RWPE2 (cell line): ENCODE data around the gene CROT.

Source experiments
- ATAC-seq: fragments of 200-7000 bp; cut with Tn5 transposase; 3 replicates; pipeline ENCODE4 v1.9.1; 2021; ENCODE audit warnings: low read depth
- DNase-seq: peaks from one replicate; pipeline ENCODE4 v3.0.0-alpha.2; 2020; ENCODE audit warnings: low spot score
- H3K27ac ChIP-seq: fragments of 450-650 bp; 2 replicates; pipeline ENCODE4 v1.5.1; 2017; ENCODE audit warnings: mild to moderate bottlenecking; ENCODE audit not compliant: poor library complexity, severe bottlenecking
- H3K27me3 ChIP-seq: fragments of 250-450 bp; sonication (Bioruptor Pico); 2 replicates; pipeline ENCODE4 v1.5.1; 2021; ENCODE audit warnings: mild to moderate bottlenecking, moderate library complexity; ENCODE audit not compliant: insufficient read depth, poor library complexity, severe bottlenecking
- H3K36me3 ChIP-seq: fragments of 250-450 bp; sonication (Bioruptor Pico); 2 replicates; pipeline ENCODE4 v1.5.1; 2020; ENCODE audit warnings: low read depth, mild to moderate bottlenecking, moderate library complexity
- H3K4me1 ChIP-seq: fragments of 250-450 bp; sonication (Bioruptor Pico); 2 replicates; pipeline ENCODE4 v1.5.1; 2021; ENCODE audit warnings: mild to moderate bottlenecking, moderate library complexity; ENCODE audit not compliant: insufficient read depth, poor library complexity, severe bottlenecking
- H3K4me3 ChIP-seq: fragments of 250-450 bp; sonication (Bioruptor Pico); 2 replicates; pipeline ENCODE4 v1.5.1; 2021; ENCODE audit warnings: mild to moderate bottlenecking, moderate library complexity; ENCODE audit not compliant: severe bottlenecking
- H3K9me3 ChIP-seq: fragments of 250-450 bp; sonication (Bioruptor Pico); 2 replicates; pipeline ENCODE4 v1.5.1; 2021; ENCODE audit warnings: mild to moderate bottlenecking, moderate library complexity; ENCODE audit not compliant: severe bottlenecking
- TF ChIP-seq, protein P1 (sequence below): fragments of 450-650 bp; IDR thresholded peaks from one replicate; pipeline ENCODE4 v1.5.1; 2017; ENCODE audit warnings: mild to moderate bottlenecking, moderate library complexity; ENCODE audit not compliant: poor library complexity, severe bottlenecking

The CROT gene

DNA sequence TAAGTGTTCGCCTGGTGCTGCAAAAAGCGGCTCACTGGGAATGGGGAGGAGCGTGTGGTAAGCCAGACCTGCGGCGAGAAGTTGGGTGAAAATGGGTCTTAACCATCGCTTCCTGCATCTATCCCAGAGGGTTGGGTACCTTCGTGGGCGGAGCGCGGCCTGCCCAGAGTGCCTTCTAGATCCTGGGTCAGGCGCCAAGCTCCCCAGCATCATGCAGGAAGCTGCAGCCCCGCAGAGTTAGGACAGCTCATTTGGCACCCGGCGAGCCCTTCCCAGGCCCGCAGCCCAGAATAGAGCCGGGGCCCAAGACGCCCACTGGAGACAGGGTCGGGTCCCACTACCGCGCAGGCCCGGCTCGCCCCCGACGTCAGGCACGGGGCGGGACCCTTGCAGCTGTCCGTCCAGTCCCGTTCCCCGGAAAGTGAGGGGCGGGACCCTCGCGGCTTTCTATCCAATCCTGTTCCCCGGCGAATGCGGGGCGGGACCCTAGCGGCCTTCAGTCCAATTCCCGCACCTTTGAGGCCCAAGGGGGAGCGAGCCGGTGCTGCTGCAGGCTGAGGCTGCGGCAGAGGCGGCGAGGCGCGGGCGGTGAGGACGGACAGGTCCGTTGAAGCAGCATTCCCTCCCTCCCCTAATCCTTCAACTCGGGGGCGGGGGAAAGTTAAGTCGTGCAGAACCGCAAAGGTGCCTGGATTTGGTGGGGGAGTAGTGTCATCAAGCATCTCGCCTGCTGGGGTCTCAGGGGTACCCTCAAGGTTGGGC, at the start of gene CROT:
Gene CROT, plus strand, starts transcription at position 499 of the 762 bp plus-strand sequence. CDS start 3,405 bp downstream, outside the sequence.
- Histone ChIP-seq H3K36me3 (peaks cover 21% of the 10 kb centered on the region), H3K27ac (peak within 1 kb of the TSS; percentile 77)

GRCh38 chr7:87300756-87301155, 44.7 kb upstream of the CROT start:
- Histone ChIP-seq H3K36me3 (no peaks in the 10 kb centered on the region), H3K4me3 (no peak overlapping the region), H3K27ac (no peak overlapping the region), H3K27me3 (no peaks in the 10 kb centered on the region), H3K9me3 (no peaks in the 10 kb centered on the region), H3K4me1 (no peaks in the 10 kb centered on the region)
- ATAC-seq, result no peak
- TF ChIP-seq, protein P1, sequence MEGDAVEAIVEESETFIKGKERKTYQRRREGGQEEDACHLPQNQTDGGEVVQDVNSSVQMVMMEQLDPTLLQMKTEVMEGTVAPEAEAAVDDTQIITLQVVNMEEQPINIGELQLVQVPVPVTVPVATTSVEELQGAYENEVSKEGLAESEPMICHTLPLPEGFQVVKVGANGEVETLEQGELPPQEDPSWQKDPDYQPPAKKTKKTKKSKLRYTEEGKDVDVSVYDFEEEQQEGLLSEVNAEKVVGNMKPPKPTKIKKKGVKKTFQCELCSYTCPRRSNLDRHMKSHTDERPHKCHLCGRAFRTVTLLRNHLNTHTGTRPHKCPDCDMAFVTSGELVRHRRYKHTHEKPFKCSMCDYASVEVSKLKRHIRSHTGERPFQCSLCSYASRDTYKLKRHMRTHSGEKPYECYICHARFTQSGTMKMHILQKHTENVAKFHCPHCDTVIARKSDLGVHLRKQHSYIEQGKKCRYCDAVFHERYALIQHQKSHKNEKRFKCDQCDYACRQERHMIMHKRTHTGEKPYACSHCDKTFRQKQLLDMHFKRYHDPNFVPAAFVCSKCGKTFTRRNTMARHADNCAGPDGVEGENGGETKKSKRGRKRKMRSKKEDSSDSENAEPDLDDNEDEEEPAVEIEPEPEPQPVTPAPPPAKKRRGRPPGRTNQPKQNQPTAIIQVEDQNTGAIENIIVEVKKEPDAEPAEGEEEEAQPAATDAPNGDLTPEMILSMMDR, result no peak
- DNase-seq, result no peak

More for the DNA sequence above, at the start of gene CROT:
- TF ChIP-seq, protein P1, result no peak
- ATAC-seq (peak; percentile 97), DNase-seq (peak; percentile 96)
- Histone ChIP-seq H3K4me3 (peak within 1 kb of the TSS; percentile 67), H3K9me3 (no peaks in the 10 kb centered on the region), H3K4me1 (peaks cover 19% of the 10 kb centered on the region), H3K27me3 (no peaks in the 10 kb centered on the region)

DNA sequence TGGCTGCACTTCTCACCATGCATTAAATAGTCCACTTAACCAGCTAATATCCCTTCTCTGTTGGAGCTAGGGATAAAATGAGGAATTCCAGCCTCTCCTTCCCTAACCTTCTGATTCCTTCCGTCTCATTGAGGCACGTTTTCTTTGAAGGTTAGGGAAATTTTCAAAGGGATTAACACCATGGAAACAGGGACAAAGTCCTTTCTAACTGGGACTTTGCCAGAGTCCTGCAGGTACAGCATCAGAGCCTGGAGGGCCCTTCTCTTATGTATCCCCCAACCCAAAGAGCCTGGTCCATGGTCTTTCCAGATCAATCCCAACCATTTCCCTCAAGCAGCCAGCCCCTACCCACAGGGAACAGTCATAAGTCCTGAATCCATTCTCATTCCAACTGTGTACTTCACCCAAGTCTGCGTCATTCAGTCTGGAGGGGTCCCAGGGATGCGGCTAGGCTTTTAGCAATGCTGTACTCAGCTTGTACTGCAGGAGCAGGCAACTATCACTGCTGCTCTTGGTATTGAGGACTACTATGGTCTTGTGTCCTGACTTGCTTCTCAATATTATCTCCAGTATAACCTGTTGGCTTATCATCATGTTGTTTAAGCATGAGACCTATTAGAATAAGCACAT, 34.6 kb upstream of the CROT start:
- Histone ChIP-seq H3K4me3 (no peak overlapping the region), H3K27me3 (no peaks in the 10 kb centered on the region), H3K9me3 (no peaks in the 10 kb centered on the region), H3K4me1 (no peaks in the 10 kb centered on the region), H3K27ac (no peak overlapping the region), H3K36me3 (no peaks in the 10 kb centered on the region)
- no peak for DNase-seq
- ATAC-seq, result no peak
- TF ChIP-seq, protein P1, result no peak

DNA sequence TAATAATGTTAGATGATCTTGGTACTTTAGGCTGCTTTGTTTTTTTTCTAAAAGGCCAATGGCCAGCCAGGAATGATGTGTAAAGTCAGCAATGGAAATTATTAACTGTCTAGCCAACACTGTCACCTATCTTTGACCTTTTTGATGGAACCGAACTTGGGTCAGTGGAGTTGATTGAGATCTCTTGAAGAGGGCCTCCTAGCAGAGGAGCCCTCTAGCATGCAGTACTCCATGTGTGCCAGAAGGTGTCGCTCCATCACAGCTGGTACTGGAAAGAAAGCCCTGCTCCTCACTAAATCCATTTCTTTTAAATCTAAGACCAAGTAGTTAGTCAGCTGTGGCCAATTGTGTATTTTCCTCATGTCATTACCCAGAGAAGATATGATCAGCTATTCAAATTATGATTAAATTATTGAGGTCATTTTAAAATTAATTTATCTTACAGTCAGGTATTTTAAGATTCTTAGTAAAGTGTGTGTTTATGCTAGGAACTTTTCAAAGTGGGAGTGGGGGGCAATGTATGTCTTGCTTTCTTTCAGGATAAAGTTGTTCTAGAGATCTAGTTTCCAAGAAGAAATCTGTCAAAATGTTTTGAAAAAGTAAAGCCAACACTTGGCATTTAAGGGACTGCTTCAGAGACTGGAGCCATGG, 33.1 kb upstream of the CROT start:
- no peak overlapping the region for H3K27ac ChIP-seq
- no peak for DNase-seq
- peak; percentile 56 for ATAC-seq
- no peaks in the 10 kb centered on the region for H3K27me3 ChIP-seq
- no peaks in the 10 kb centered on the region for H3K36me3 ChIP-seq
- H3K9me3 ChIP-seq, result no peaks in the 10 kb centered on the region
- H3K4me1 ChIP-seq, result peaks cover 11% of the 10 kb centered on the region
- TF ChIP-seq, protein P1, result peak; percentile 97
- no peak overlapping the region for H3K4me3 ChIP-seq
